K562 (cell line): ENCODE measurements around the gene ZKSCAN8. TPM values are rescaled to one million over a fixed set of nuclear protein-coding genes. Genes with fewer than 3 reads are reported as not detected.
A peak's percentile ranks its signal among the peaks of the same experiment; 100 is the strongest.

Source experiments
- BRF2 ChIP-seq: IDR thresholded peaks from 3 replicates; pipeline ENCODE4 v1.6.1; 2011; ENCODE audit warnings: borderline replicate concordance, mild to moderate bottlenecking; ENCODE audit not compliant: insufficient read length, insufficient read depth
- E2F3 ChIP-seq: fragments of 250-450 bp; sonication (Bioruptor Pico); IDR thresholded peaks from 2 replicates; pipeline ENCODE4 v1.4.0; 2020; ENCODE audit warnings: mild to moderate bottlenecking
- FOXA1 ChIP-seq: fragments of 450-650 bp; IDR thresholded peaks from 2 replicates; pipeline ENCODE4 v1.6.1; 2016; ENCODE audit warnings: mild to moderate bottlenecking, borderline replicate concordance
- HMGXB4 ChIP-seq: sonication (generic); formaldehyde crosslinking; IDR thresholded peaks from 2 replicates; pipeline ENCODE4 v1.8.1; 2023; ENCODE audit warnings: mild to moderate bottlenecking, missing genetic modification reagents
- ID3 ChIP-seq, 2 experiments: fragments of 250-450 bp in 1 of 2; fragments of 450-650 bp in 1 of 2; sonication (Bioruptor Pico) in 1 of 2; IDR thresholded peaks; 2 replicates each; pipeline versions ENCODE4 v1.6.1 to v1.8.0; 2016 to 2021; ENCODE audit warnings: mild to moderate bottlenecking in 2 of 2, moderate library complexity in 2 of 2, missing compliant biosample characterization in 1 of 2, missing genetic modification characterization in 1 of 2
- POU5F1 ChIP-seq: fragments of 150-350 bp; IDR thresholded peaks from 2 replicates; pipeline ENCODE4 v1.6.1; 2014; ENCODE audit warnings: borderline replicate concordance, low read length, low read depth, mild to moderate bottlenecking; ENCODE audit not compliant: partially characterized antibody
- SPI1 ChIP-seq: IDR thresholded peaks from 2 replicates; pipeline ENCODE4 v1.6.1; 2011; ENCODE audit warnings: low read depth, low read length, control low read depth, borderline replicate concordance
- SUPT5H ChIP-seq: fragments of 450-650 bp; IDR thresholded peaks from 2 replicates; pipeline ENCODE4 v1.6.1; 2016
- XRCC5 ChIP-seq: fragments of 200-400 bp; formaldehyde crosslinking; IDR thresholded peaks from 2 replicates; pipeline ENCODE4 v1.6.1; 2017; ENCODE audit warnings: low read depth, mild to moderate bottlenecking, low read length
- ZBTB40 ChIP-seq, 2 experiments: fragments of 450-650 bp in 1 of 2; sonication (generic) in 1 of 2; formaldehyde crosslinking in 1 of 2; IDR thresholded peaks; 2 replicates each; pipeline versions ENCODE4 v1.7.1 to v1.9.0; 2016 to 2022; ENCODE audit warnings: inconsistent platforms in 1 of 2, mild to moderate bottlenecking in 1 of 2, missing genetic modification reagents in 1 of 2
- ZNF764 ChIP-seq: fragments of 250-450 bp; sonication (Bioruptor Pico); IDR thresholded peaks from 2 replicates; pipeline ENCODE4 v1.4.0; 2020; ENCODE audit warnings: low read depth, mild to moderate bottlenecking, moderate library complexity
- polyA plus RNA-seq, 8 experiments: library from polyadenylated mRNA; depleted of rRNA in 4 of 8; stranded (reverse) in 5 of 8; unstranded in 3 of 8; fragments of >200 nt; fragmentation: Nextera tagmentation in 2 of 8; fragmentation: Illumina TruSeq in 1 of 8; extraction: Ambion mirVana in 2 of 8; extraction: Trizol in 1 of 8; gene quantifications; 2 replicates each; pipeline versions ENCODE4 v1.2.1 to v1.2.3, GENCODE V29; 2011 to 2014; ENCODE audit warnings: inconsistent platforms in 1 of 8, missing spikeins in 1 of 8
- total RNA-seq, 7 experiments: library from RNA; depleted of rRNA in 6 of 7; stranded (reverse); fragments of >200 nt in 6 of 7; fragmentation: Illumina TruSeq in 2 of 7; extraction: Trizol in 2 of 7; gene quantifications; 2 replicates each; pipeline versions ENCODE4 v1.2.1 to v1.2.3, GENCODE V29; 2011 to 2021; ENCODE audit warnings: low replicate concordance in 1 of 7

Gene ZKSCAN8
- total and polyA plus RNA-seq, 9 of the 15 experiments (the other 6 are each of a cell fraction or from before 2014, with no cell fraction given): 3.3 to 37.7 (median 21.7) TPM

- 0 out of 2 replicates have a peak, but pooled peaks have one; percentile 42 for TF ChIP-seq ZNF764
- peak; percentile 68 for TF ChIP-seq SPI1
- peak; percentile 90 for TF ChIP-seq XRCC5
- peak; percentile 91 for TF ChIP-seq SUPT5H
- peak; percentile 95 for TF ChIP-seq ZBTB40 (IDR thresholded peaks at IDR 0.05)
- TF ChIP-seq ZBTB40 (CRISPR knock-in tag; IDR thresholded peaks at IDR 0.05): no peak
- TF ChIP-seq BRF2: no peak
- TF ChIP-seq E2F3: peak; percentile 75
- TF ChIP-seq HMGXB4 (CRISPR knock-in tag): no peak
- no peak for TF ChIP-seq FOXA1
- 0 out of 2 replicates have a peak, but pooled peaks have one; percentile 47 for TF ChIP-seq ID3 (CRISPR knock-in tag; IDR thresholded peaks at IDR 0.05)
- peak; percentile 93 for TF ChIP-seq ID3 (tag; IDR thresholded peaks at IDR 0.05)
- no peak for TF ChIP-seq POU5F1
Measured at GRCh38 chr6:28104392-28105244, 37.1 kb upstream of the ZKSCAN8 start (continued).
